Naive thymus-derived CD4-positive, alpha-beta T cell (primary cell): ENCODE measurements around the gene UNC45A. TPM values are rescaled to one million over a fixed set of nuclear protein-coding genes. Genes with fewer than 3 reads are reported as not detected.
A peak's percentile ranks its signal among the peaks of the same experiment; 100 is the strongest.
"Not testable (repeated sequence)": the region's sequence is repeated elsewhere in the genome, so short reads cannot be mapped to it uniquely, and the experiment has no call there.

ENCODE experiments used
- ATAC-seq: fragments of 150-1000 bp; cut with Tn5 transposase; 2 replicates; pipeline ENCODE4 v1.10.0; 2021; ENCODE audit warnings: mild to moderate bottlenecking, moderate library complexity
- CTCF ChIA-PET: fragments of 350-600 bp; sonication (Branson Sonifier 250); formaldehyde crosslinking; loops from one replicate; lab custom pipeline; 2021; ENCODE audit warnings: antibody characterized with exemption; lab: Charles Lee
- POLR2A ChIA-PET: fragments of 350-600 bp; sonication (Branson Sonifier 250); formaldehyde crosslinking; loops from one replicate; lab custom pipeline; 2021; ENCODE audit warnings: antibody characterized with exemption, inconsistent platforms; lab: Charles Lee
- DNase-seq, 9 donors: peaks; one replicate each; pipeline versions ENCODE4 v3.0.0 to v3.0.0-alpha.2; 2020 to 2022; ENCODE audit warnings: mixed read lengths in 1 of 9
- H3K27ac ChIP-seq: one replicate; pipeline ENCODE4 v1.7.0; 2013; ENCODE audit warnings: mild to moderate bottlenecking, low read depth, low read length, moderate library complexity
- H3K27me3 ChIP-seq, 2 donors: one replicate each; pipeline ENCODE4 v1.7.0; 2013; ENCODE audit warnings: low read length in 2 of 2, mild to moderate bottlenecking in 2 of 2, moderate library complexity in 2 of 2; ENCODE audit not compliant: control insufficient read depth in 2 of 2, insufficient read depth in 2 of 2
- H3K36me3 ChIP-seq, 3 experiments: 1 replicate in 2 of 3; 2 replicates in 1 of 3; pipeline ENCODE4 v1.7.0; 2013; ENCODE audit warnings: low read length in 3 of 3, mild to moderate bottlenecking in 3 of 3, moderate library complexity in 1 of 3; ENCODE audit not compliant: insufficient read depth in 3 of 3, control insufficient read depth in 2 of 3
- H3K4me1 ChIP-seq, 2 donors: one replicate each; pipeline ENCODE4 v1.7.0; 2013; ENCODE audit warnings: low read length in 2 of 2, mild to moderate bottlenecking in 2 of 2, moderate library complexity in 1 of 2; ENCODE audit not compliant: control insufficient read depth in 2 of 2, insufficient read depth in 2 of 2
- H3K4me3 ChIP-seq: 2 replicates; pipeline ENCODE4 v1.7.0; 2013; ENCODE audit warnings: mild to moderate bottlenecking, low read length
- H3K9me3 ChIP-seq, 3 experiments: 1 replicate in 2 of 3; 2 replicates in 1 of 3; pipeline ENCODE4 v1.7.0; 2013; ENCODE audit warnings: low read length in 3 of 3; ENCODE audit not compliant: control insufficient read depth in 2 of 3
- H3K27ac Mint-ChIP-seq, 9 donors: one replicate each; pipeline ENCODE4 v1.8.0; 2020 to 2022; ENCODE audit warnings: mixed read lengths in 9 of 9, mild to moderate bottlenecking in 8 of 9, moderate library complexity in 5 of 9, inconsistent platforms in 2 of 9
- H3K27me3 Mint-ChIP-seq, 5 donors: one replicate each; pipeline ENCODE4 v1.8.0; 2021 to 2022; ENCODE audit warnings: mixed read lengths in 5 of 5, mild to moderate bottlenecking in 1 of 5
- H3K36me3 Mint-ChIP-seq, 5 donors: one replicate each; pipeline ENCODE4 v1.8.0; 2020 to 2022; ENCODE audit warnings: mixed read lengths in 5 of 5, mild to moderate bottlenecking in 3 of 5, inconsistent platforms in 1 of 5
- H3K4me1 Mint-ChIP-seq, 7 donors: one replicate each; pipeline ENCODE4 v1.8.0; 2020 to 2022; ENCODE audit warnings: mixed read lengths in 7 of 7, mild to moderate bottlenecking in 3 of 7, inconsistent platforms in 1 of 7
- H3K4me3 Mint-ChIP-seq, 10 donors: one replicate each; pipeline ENCODE4 v1.8.0; 2020 to 2022; ENCODE audit warnings: mild to moderate bottlenecking in 10 of 10, mixed read lengths in 10 of 10, moderate library complexity in 6 of 10, inconsistent platforms in 2 of 10
- H3K9me3 Mint-ChIP-seq, 11 donors: one replicate each; pipeline ENCODE4 v1.8.0; 2020 to 2022; ENCODE audit warnings: mixed read lengths in 11 of 11, mild to moderate bottlenecking in 4 of 11, inconsistent platforms in 1 of 11, moderate library complexity in 1 of 11
- intact Hi-C, 2 donors: fragments of 100-400 bp; cut with micrococcal nuclease; formaldehyde crosslinking; loops; one replicate each; pipeline ENCODE4 v1.15.1; 2023
- polyA plus RNA-seq, 2 donors: library from polyadenylated mRNA; unstranded; fragments of 300-500 nt; fragmentation: Illumina TruSeq; gene quantifications; one replicate each; pipeline ENCODE4 v1.2.3, GENCODE V29; 2021
- total RNA-seq, 6 experiments: library from RNA in 5 of 6; stranded (reverse) in 5 of 6; gene quantifications; 1 replicate in 5 of 6; 2 replicates in 1 of 6; pipeline ENCODE4 v1.2.3 and lab custom pipeline; 2021 to 2026

Gene UNC45A
- total and polyA plus RNA-seq, 7 experiments from 2014 or later, result 34.2 to 75.1 (median 62.0) TPM

DNA sequence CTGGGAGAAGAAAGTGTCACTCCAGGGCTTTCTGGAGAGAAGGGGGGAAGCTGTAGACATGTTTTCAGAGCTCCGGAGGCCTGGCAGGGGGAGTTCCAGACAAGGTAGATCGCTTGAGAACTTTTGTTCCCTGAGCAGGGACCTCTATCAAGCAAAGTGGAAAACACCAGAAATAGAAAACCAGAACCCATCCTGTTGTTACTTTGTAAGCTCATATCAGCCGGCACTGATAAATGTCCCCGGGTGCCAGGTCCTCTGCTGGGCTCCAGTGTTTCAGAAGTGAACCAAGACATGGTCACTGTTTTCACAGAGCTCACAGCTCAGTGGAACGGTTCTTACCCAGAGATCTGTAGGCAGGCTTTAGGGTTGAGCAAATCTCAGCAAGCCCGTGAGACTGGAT is 16.2 kb upstream of the UNC45A start:
- H3K36me3 Mint-ChIP-seq, result peaks cover 9 to 58% (median 31%) of the 10 kb centered on the region in 5 donors
- CTCF ChIA-PET, result no interaction called here
- no peak overlapping the region for H3K4me3 ChIP-seq
- H3K27me3 Mint-ChIP-seq, result no peaks in the 10 kb centered on the region
- H3K36me3 ChIP-seq, result peaks cover 1 to 76% (median 12%) of the 10 kb centered on the region in 3 experiments
- no peaks in the 10 kb centered on the region for H3K4me1 ChIP-seq
- ATAC-seq, result no peak
- POLR2A ChIA-PET, result interaction anchor here (0.6 kb wide), 1 partner anchor 604 kb away, joined by 4 read pairs; no protein-coding TSS in a partner anchor
- H3K9me3 Mint-ChIP-seq, result no peaks in the 10 kb centered on the region
- no peaks in the 10 kb centered on the region for H3K27me3 ChIP-seq
- H3K4me3 Mint-ChIP-seq, result no peak overlapping the region
- intact Hi-C loops, result no loop called here
- DNase-seq, result no peak
- H3K9me3 ChIP-seq, result no peaks in the 10 kb centered on the region
- peaks cover 0 to 18% (median 0%) of the 10 kb centered on the region in 7 donors for H3K4me1 Mint-ChIP-seq
- no peak overlapping the region for H3K27ac ChIP-seq
- peak overlapping the region in 1 of 9 donors; percentile 42 for H3K27ac Mint-ChIP-seq

DNA sequence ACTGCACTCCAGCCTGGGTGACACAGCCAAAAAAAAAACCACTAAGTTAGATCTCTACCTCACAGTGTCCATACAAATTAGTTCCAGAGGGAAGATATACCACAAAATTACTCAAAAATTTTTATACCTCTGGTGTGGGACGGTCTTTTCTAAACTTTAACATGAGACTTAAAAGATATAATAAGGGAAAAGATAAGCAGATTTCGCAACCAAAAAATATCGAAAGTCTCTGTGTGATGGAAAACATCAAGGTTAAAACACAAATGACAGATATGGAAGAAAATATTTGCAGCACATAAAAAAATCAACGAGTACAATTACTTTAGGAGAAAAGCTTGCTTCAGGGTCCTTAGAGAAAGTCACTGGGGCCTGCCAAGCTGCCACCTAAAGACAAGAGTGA is 13.2 kb upstream of the UNC45A start:
- ChIA-PET POLR2A (interaction anchor here (0.8 to 3.4 kb wide), 4 partner anchors 8 to 19 kb away, joined by 3 to 12 read pairs (median 4); partner anchors contain the start of genes HDDC3 and MAN2A2), CTCF (interaction anchor here (1.7 to 2.5 kb wide), 2 partner anchors 11 to 13 kb away, joined by 4 to 9 read pairs; partner anchors contain the start of genes HDDC3 and UNC45A)
- peaks cover 0 to 29% (median 0%) of the 10 kb centered on the region in 7 donors for H3K4me1 Mint-ChIP-seq
- H3K9me3 Mint-ChIP-seq, result no peaks in the 10 kb centered on the region
- H3K4me1 ChIP-seq, result no peaks in the 10 kb centered on the region
- H3K4me3 Mint-ChIP-seq, result no peak overlapping the region
- H3K4me3 ChIP-seq, result no peak overlapping the region
- no peak for ATAC-seq
- H3K27me3 ChIP-seq, result no peaks in the 10 kb centered on the region
- H3K27me3 Mint-ChIP-seq, result no peaks in the 10 kb centered on the region
- no peak for DNase-seq
- no peak overlapping the region for H3K27ac ChIP-seq
- peaks cover 0 to 46% (median 12%) of the 10 kb centered on the region in 3 experiments for H3K36me3 ChIP-seq
- peaks cover 9 to 39% (median 25%) of the 10 kb centered on the region in 5 donors for H3K36me3 Mint-ChIP-seq
- no peaks in the 10 kb centered on the region for H3K9me3 ChIP-seq
- intact Hi-C loops, result loop anchor here in 1 of 2 donors (2.0 kb wide), 1 partner anchor 17 kb away; no protein-coding TSS in a partner anchor
- H3K27ac Mint-ChIP-seq, result peak overlapping the region in 1 of 9 donors; percentile 50

DNA sequence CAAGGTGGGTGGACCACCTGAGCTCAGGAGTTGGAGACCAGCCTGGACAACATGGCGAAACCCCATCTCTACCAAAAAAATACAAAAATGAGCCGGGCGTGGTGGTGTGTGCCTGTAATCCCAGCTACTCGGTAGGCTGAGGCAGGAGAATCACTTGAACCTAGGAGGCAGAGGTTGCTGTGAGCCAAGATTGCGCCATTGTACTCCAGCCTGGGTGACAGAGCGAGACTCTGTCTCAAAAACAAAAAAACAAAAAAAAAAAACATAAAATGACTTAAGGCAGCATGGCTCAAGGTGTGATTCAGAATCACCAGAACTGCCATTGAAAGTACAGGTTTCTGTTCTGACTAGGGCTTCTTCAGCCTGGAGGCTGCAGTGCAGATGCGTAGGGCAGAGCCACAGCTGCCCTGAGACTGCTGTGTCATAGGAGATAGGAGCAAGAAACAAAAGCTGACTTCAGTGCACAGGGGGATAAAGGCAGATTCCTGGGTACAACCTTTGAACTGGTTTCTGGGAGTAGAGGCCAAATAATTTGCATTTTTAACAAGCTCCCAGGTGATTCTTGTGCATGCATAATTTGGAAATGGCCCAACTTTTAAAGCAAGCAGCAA is 12.3 kb upstream of the UNC45A start:
- Mint-ChIP-seq H3K36me3 (peaks cover 5 to 30% (median 16%) of the 10 kb centered on the region in 5 donors), H3K4me1 (peaks cover 0 to 29% (median 0%) of the 10 kb centered on the region in 7 donors), H3K27ac (peak overlapping the region in 1 of 9 donors; percentile 41)
- H3K27me3 ChIP-seq, H3K4me3 ChIP-seq, H3K9me3 Mint-ChIP-seq, H3K4me1 ChIP-seq, H3K27ac ChIP-seq, ATAC-seq, H3K9me3 ChIP-seq, H3K4me3 Mint-ChIP-seq, H3K27me3 Mint-ChIP-seq: not testable (repeated sequence)
- peak in 1 of 9 donors; percentile 30 for DNase-seq
- H3K36me3 ChIP-seq, result peaks cover 0 to 37% (median 12%) of the 10 kb centered on the region in 3 experiments
- ChIA-PET CTCF (interaction anchor here (1.7 to 2.5 kb wide), 2 partner anchors 10 to 12 kb away, joined by 4 to 9 read pairs; partner anchors contain the start of genes HDDC3 and UNC45A), POLR2A (interaction anchor here (0.7 to 3.4 kb wide), 2 partner anchors 9 to 12 kb away, joined by 6 to 12 read pairs; partner anchors contain the start of gene HDDC3)
- intact Hi-C loops, result loop anchor here in 1 of 2 donors (2.0 kb wide), 1 partner anchor 18 kb away; no protein-coding TSS in a partner anchor

DNA sequence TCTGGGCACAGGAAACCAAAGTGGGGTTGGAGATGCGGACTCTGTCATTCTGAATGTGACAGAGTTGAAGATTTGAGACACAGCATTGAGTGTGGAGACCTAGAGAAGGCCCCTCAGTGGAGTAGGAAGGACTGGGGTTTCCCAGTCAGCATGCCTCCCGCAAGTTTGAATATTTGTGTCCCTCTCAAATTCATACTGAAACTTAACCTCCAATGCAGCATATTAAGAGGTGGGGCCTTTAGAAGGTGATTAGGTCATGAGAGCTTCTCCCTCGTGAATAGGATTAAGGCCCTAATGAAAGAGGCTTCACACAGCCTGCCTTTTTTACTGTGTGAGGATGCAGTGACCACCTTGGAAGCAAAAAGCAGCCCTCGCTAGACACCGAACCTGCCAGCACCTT is 10.7 kb upstream of the UNC45A start:
- Histone ChIP-seq H3K27ac (no peak overlapping the region), H3K4me1 (peaks cover 0 to 4% of the 10 kb centered on the region in 2 donors), H3K4me3 (no peak overlapping the region), H3K27me3 (no peaks in the 10 kb centered on the region), H3K9me3 (no peaks in the 10 kb centered on the region), H3K36me3 (peaks cover 0 to 21% (median 12%) of the 10 kb centered on the region in 3 experiments)
- no peaks in the 10 kb centered on the region for H3K9me3 Mint-ChIP-seq
- H3K4me3 Mint-ChIP-seq, result no peak overlapping the region
- peaks cover 0 to 20% (median 6%) of the 10 kb centered on the region in 5 donors for H3K36me3 Mint-ChIP-seq
- ChIA-PET POLR2A (interaction anchor here (0.6 to 3.4 kb wide), 2 partner anchors 8 to 32 kb away, joined by 3 to 12 read pairs; partner anchors contain the start of gene HDDC3), CTCF (interaction anchor here (2.5 kb wide), 1 partner anchor 8 kb away, joined by 9 read pairs; the partner anchor contains the start of gene HDDC3)
- DNase-seq (no peak), ATAC-seq (no peak)
- peak overlapping the region in 1 of 9 donors; percentile 63 for H3K27ac Mint-ChIP-seq
- H3K27me3 Mint-ChIP-seq, result no peaks in the 10 kb centered on the region
- H3K4me1 Mint-ChIP-seq, result peaks cover 2 to 36% (median 3%) of the 10 kb centered on the region in 7 donors
- intact Hi-C loops, result no loop called here

DNA sequence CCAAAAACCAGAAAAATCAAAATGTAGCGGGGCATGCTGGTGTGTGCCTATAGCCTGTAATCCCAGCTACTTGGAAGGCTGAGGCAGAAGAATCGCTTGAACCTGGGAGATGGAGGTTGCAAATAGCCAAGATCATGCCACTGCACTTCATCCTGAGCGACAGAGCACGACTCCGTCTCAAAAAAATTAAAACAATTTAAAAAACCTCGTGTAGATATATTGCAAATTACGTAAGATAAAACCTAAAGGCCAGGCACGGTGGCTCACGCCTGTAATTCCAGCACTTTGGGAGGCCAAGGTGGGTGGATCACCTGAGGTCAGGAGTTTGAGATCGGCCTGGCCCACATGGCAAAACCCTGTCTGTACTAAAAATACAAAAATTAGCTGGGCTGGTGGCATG is 8.3 kb upstream of the UNC45A start:
- Mint-ChIP-seq H3K27ac (peak overlapping the region in 1 of 9 donors; percentile 23), H3K4me1 (peaks cover 15 to 54% (median 24%) of the 10 kb centered on the region in 7 donors)
- CTCF ChIA-PET, H3K36me3 ChIP-seq, H3K9me3 ChIP-seq, H3K4me3 ChIP-seq, H3K27me3 ChIP-seq, H3K27me3 Mint-ChIP-seq, POLR2A ChIA-PET, H3K9me3 Mint-ChIP-seq, H3K36me3 Mint-ChIP-seq, ATAC-seq, H3K4me3 Mint-ChIP-seq, H3K27ac ChIP-seq, intact Hi-C loops, DNase-seq: not testable (repeated sequence)
- H3K4me1 ChIP-seq, result peaks cover 14 to 18% of the 10 kb centered on the region in 2 donors

DNA sequence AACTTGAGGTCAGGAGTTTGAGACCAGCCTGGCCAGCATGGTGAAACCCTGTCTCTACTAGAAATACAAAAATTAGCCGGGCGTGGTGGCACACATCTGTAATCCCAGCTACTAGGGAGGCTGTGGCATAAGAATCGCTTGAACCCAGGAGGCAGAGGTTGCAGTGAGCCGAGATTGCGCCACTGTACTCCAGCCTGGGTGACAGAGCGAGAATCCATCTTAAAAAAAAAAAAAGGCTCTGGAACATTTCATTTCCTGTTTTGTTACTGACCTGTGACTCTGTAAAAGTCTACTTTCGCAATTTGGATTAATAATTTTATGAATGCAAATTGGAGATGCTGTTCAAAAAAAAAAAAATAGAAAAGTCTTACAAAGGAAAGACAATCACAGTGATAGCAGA is 7.0 kb upstream of the UNC45A start:
- Mint-ChIP-seq H3K27ac (peak overlapping the region in 6 of 9 donors; percentile 8 to 98 (median 52)), H3K4me1 (peaks cover 20 to 49% (median 32%) of the 10 kb centered on the region in 7 donors), H3K4me3 (peak overlapping the region in 7 of 10 donors; percentile 32 to 69 (median 54))
- H3K27me3 Mint-ChIP-seq, H3K27me3 ChIP-seq, ATAC-seq, H3K36me3 ChIP-seq, CTCF ChIA-PET, H3K36me3 Mint-ChIP-seq, H3K9me3 Mint-ChIP-seq, intact Hi-C loops, DNase-seq, H3K9me3 ChIP-seq, H3K27ac ChIP-seq, H3K4me3 ChIP-seq: not testable (repeated sequence)
- POLR2A ChIA-PET, result interaction anchor here (0.6 kb wide), 1 partner anchor 53 kb away, joined by 4 read pairs; no protein-coding TSS in a partner anchor
- H3K4me1 ChIP-seq, result peaks cover 14 to 26% of the 10 kb centered on the region in 2 donors
